ENCODE data around the gene DHRSX.
"Not testable (repeated sequence)": the region's sequence is repeated elsewhere in the genome, so short reads cannot be mapped to it uniquely, and the experiment has no call there.

DHRSX gene

GRCh38 chrX:2497961-2498780 lies 2.6 kb downstream of the DHRSX start:
- no peak for DNase-seq (ENCODE audit: low read depth in 2 of 2)

DNA sequence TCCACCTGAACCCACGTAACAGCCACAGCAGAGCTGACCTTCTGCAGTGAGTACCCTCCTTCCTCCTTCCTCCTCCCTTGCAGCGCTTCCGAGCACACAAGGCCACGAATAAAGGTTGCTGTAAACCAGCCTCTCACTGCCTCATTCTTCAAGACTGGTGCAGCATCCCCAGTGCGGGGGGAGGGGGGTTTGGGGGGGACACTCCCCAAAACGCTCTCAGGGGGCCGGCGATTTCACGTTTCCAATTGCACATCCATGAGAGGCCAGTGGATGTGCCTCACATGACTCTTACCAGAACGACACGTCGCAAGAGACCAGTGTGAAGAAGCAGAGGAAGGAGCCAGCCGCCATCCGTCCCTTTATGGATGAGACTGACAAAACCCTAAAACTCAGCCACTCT lies 5.2 kb downstream of the DHRSX start:
- DNase-seq (ENCODE audit: low read depth in 2 of 2): no peak

GRCh38 chrX:2492531-2493218 lies 8.1 kb downstream of the DHRSX start:
- DNase-seq (ENCODE audit: low read depth in 2 of 2): no peak

DNA sequence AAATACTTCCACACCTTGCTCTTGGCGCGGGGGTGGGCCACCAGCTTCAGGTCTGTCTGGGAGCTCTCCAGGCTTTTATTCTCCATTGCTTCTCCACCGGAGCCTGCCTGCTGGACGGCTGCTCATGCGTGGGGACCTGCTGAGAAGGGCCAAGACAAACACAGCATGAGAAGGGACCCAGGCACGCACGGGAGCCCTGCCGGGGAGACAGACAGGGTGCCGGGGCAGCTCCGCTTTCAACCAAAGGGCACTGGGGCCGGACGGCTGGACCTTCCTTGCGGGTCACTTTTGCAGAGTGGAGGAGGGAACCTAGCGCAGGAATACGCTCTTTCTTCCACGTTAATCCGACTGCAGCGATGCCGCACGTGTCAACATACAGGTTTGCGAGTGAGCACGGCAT lies 10.1 kb downstream of the DHRSX start:
- DNase-seq (ENCODE audit: low read depth in 2 of 2): no peak

GRCh38 chrX:2489446-2490445 lies 11.0 kb downstream of the DHRSX start:
- DNase-seq (ENCODE audit: low read depth in 2 of 2): no peak

- no peak for DNase-seq (ENCODE audit: low read depth in 2 of 2)
These were observed 12.0 kb downstream of the DHRSX start for GRCh38 chrX:2488621-2489285.

- no peak for DNase-seq (ENCODE audit: low read depth in 2 of 2)
These were observed 13.4 kb downstream of the DHRSX start for GRCh38 chrX:2487366-2487765.

DNA sequence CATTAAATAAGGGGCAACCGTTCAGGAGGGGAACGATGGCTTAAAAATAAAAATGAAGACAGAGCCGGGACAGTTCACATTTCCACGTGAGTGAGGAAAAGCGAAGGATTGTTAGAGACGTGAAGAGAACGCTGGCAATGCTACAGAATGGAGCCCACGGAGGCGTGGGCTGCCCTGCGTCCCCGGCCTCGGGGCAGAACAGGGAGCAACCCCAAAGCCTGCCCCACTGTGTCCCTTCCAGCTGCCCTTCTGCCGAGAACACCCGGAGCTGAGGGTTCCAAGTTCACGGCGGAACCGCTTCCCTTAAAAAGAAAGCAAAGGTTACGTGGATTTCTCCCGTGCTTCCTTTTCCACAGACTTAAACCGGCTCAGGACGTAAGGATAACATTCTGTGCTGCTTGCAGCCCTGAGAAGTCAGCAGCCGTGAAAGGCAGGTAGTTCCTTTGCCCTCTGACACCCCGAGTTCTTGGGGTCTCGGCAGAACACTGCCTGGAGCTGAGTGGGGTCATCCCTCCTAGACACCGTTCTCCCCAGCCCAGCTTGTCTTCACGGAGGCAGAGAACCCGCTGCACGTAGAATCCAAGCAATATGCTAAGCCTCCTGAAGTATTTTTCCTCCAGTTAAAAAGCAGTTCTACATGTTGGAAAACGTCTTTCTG lies 14.2 kb downstream of the DHRSX start:
- no peak for DNase-seq (ENCODE audit: low read depth in 2 of 2)

DNA sequence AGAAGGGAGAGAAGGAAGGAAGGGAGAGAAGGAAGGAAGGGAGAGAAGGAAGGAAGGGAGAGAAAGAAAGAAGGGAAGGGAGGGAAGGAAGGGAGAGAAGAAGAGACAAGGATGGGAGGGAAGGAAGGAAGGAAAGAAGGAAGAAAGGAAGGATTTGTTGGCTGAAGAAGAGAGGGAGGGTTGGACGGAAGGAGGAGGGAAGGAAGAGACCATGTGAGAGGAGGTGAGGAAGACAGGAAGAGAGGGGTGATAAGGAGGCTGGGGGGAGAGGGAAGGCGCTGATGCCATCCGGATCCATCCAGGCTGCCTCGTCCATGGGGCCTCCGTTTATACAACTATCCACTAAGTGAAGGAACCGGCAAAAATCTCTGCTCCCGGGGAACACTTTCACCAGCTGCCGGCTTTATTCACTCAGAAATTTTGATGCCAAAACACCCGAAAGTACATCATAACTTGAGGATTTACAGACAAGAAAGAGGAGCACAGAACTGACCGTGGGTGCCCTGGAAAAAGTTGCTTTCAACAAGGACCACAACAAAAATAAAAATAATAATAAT lies 14.9 kb downstream of the DHRSX start:
- DNase-seq (ENCODE audit: low read depth in 2 of 2): no peak

DNA sequence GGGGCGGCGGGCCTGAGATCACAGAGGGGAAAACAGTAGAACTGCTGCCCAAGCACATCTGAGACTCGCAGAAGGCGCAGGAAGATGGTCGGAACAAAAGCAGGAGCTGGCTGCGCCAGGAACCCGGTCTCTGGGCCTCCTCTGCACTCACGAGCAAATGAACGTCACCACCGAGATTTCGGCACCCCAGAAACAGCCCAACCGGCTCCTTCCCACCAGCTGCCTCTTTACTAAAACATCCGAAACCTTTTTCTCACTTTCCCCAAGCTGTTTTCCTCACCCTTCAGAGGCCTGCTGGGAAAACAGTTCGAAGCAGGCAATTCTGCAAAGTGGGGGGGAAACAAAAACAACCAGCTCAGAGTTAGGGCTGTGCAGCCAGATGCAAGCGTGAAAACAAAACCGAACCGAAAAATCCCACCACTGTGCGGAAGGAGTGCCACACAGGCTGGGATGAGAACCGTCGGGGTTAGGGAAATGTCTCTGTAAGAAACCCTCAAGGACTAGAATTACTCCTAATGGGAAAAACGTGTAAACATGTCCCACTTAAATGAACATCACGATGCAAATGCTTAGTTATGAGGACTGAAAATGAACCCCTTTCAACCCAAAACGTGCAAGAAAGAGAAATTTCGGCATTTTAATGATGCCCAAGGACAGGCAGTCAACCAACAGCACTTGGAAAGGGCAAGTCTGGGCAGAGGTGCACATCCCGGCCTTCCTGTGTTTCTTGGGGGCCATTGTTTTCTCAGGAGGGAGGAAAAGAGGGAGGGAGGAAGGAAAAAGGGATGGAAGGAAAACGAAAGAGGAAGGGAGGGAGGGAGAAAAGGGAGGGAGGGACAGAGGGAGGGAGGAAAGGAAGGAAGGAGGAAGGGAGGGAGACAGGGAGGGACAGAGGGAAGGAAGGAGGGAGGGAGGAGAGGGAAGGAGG lies 15.8 kb downstream of the DHRSX start:
- DNase-seq (ENCODE audit: low read depth in 2 of 2): peak in 1 of 2 experiments; percentile 35

GRCh38 chrX:2484256-2484655 lies 16.5 kb downstream of the DHRSX start:
- no peak for DNase-seq (ENCODE audit: low read depth in 2 of 2)

DNA sequence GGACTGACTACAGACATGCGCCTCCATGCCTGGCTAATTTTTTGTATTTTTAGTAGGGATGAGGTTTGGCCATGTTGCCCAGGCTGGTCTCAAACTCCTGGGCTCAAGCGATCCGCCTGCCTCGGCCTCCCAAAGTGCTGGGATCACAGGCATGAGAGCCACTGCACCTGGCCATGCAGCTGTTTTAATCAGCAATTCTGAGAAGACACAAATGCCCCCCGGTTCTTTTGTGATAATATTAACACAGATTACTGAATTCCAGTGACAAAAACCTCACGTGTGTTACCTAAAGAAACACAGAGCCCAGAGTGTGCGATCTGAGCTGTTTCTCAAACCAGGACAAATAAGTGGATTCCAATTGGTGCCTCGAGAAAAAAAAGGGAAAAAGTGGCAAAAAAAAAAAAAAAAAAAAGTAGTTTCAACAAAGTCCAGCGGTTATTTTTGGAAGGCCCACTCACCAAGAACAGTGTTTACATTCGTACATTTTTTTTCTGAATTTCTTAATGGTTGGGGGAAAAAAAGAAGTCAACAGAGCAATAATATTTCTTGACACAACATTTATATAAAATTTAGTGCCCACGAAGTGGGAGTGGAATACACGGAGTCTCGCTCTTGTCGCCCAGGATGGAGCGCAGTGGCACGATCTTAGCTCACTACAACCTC lies 17.2 kb downstream of the DHRSX start:
- no peak for DNase-seq (ENCODE audit: low read depth in 2 of 2)

DNA sequence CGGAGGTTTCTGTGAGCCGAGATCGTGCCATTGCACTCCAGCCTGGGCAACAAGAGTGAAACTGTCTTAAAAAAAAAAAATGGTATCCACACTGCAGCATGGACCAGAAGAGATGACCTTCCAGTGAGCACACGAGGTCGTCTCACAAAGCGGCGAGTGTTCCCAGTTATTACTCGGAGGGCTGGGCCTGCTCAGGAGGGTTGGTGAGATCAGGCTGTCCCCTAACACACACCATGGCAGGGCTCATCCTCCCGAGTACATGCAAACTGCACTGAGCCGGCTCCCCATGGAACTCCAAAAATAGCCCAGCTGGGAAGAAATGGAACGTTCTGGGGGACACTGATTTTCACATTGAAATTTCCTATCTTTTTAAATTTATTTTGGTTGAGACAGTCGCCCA lies 19.2 kb downstream of the DHRSX start:
- DNase-seq (ENCODE audit: low read depth in 2 of 2): not testable (repeated sequence)

- DNase-seq (ENCODE audit: low read depth in 2 of 2): not testable (repeated sequence)
These were observed 20.8 kb downstream of the DHRSX start for GRCh38 chrX:2479982-2480381.

- no peak for DNase-seq (ENCODE audit: low read depth in 2 of 2)
These were observed 21.4 kb downstream of the DHRSX start for GRCh38 chrX:2479420-2479780.

DNA sequence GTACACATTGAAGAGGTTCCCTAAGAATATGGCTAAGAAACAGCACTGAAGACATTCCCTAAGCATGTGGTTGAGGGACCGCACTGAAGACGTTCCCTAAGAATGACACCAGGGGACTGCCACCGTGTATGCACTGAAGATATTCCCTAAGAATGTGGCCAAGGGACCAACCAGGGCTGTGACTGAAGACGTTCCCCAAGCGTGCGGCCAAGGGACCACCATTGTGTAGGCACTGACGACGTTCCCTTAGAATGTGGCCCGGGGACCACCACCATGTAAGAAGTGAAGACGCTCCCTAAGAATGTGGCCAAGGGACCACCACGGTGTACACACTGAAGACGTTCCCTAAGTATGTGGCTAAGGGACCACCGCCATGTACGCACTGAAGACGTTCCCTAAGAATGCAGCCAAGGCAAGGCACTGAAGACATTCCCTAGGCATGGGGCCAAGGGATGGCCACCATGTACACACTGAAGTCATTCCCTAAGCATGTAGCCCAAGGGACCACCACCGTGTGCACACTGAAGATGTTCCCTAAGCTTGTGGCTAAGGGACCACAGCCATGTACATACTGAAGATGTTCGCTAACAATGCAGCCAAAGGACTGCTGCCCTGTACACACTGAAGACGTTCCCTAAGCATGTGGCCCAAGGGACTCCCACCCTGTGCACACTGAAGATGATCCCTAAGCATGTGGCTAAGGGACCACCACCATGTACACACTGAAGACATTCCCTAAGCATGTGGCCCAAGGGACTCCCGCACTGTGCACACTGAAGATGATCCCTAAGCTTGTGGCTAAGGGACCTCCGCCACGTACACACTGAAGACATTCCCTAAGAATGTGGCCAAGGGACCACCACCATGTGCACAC lies 22.0 kb downstream of the DHRSX start:
- DNase-seq (ENCODE audit: low read depth in 2 of 2): no peak

DNA sequence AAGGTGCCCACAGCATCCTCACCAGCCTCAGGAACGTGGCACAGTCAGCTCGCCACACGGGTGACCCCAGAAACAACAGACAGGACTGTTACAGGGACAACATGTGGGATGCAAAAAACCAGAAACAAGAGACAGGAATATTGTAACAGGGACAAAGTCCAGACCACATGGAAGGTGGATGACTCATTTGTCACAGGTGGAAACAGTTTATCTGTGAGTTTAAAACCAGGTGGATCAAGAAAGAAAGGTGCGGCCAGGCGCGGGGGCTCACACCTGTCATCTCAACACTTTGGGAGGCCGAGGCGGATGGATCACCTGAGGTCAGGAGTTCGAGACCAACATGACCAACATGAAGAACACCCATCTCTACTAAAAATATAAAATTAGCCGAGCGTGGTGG lies 23.5 kb downstream of the DHRSX start:
- DNase-seq (ENCODE audit: low read depth in 2 of 2): not testable (repeated sequence)
